GM19468 (cell line): ENCODE measurements around the gene ATP5MC2.
"Not testable (repeated sequence)": the region's sequence is repeated elsewhere in the genome, so short reads cannot be mapped to it uniquely, and the experiment has no call there.

ENCODE experiments used
- ATAC-seq: cut with Tn5 transposase; IDR thresholded peaks from one replicate; pipeline ENCODE4 v1.9.1; 2021; ENCODE audit warnings: mild to moderate bottlenecking, moderate library complexity, moderate number of reproducible peaks; ENCODE audit not compliant: unreplicated experiment; ENCODE audit errors: extremely low read depth

ATP5MC2 gene

GRCh38 chr12:53657041-53657440, 18.8 kb downstream of the ATP5MC2 start:
- ATAC-seq = no peak

- ATAC-seq = no peak
Observed at GRCh38 chr12:53653595-53653994, 22.3 kb downstream of the ATP5MC2 start.

DNA sequence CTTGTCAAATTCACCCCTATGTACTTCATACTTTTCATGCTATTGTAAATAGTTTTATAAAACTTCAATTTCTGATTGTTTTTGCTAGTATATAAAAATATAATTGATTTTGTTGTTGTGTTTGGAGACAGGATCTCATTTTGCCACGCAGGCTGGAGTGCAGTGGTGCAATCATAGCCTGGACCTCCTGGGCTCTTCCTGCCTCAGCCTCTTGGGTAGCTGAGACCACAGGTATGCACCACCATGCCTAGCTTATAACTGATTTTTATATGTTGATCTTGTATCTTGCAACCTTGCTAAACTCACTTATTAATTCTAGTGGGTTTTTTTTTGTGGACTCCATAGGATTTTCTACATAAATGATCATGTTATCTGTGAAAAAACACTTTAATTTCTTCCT, 23.5 kb downstream of the ATP5MC2 start:
- ATAC-seq = no peak

DNA sequence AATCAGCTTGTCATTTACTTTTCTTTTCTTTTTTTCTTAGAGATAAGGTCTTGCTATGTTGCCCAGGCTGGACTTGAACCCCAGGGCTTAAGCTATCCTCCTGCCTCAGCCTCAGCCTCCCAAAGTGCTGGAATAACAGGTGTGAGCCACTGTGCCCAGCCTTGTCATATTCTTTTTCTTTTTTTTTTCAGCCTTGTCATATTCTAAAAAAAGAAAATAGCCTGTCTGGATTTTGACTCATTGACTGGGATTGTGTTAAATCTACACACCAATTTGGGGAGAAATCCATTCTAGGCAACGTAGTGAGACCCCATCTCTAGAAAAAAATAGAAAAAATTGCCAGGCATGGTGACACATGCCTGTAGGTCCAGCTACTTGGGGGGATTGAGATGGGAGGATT, 24.1 kb downstream of the ATP5MC2 start:
- no peak for ATAC-seq

DNA sequence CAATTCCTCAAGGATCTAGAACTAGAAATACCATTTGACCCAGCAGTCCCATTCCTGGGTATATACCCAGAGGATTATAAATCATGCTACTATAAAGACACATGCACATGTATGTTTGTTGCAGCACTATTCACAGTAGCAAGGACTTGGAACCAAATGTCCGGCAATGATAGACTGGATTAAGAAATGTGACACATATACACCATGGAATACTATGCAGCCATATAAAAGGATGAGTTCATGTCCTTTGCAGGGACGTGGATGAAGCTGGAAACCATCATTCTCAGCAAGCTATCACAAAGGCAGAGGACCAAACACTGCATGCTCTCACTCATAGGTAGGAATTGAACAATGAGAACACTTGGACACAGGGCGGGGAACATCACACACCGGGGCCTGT, 29.6 kb downstream of the ATP5MC2 start:
- not testable (repeated sequence) for ATAC-seq

GRCh38 chr12:53645165-53645564, 30.7 kb downstream of the ATP5MC2 start:
- ATAC-seq = no peak

- no peak for ATAC-seq
Observed at GRCh38 chr12:53644133-53644532, 31.8 kb downstream of the ATP5MC2 start.

DNA sequence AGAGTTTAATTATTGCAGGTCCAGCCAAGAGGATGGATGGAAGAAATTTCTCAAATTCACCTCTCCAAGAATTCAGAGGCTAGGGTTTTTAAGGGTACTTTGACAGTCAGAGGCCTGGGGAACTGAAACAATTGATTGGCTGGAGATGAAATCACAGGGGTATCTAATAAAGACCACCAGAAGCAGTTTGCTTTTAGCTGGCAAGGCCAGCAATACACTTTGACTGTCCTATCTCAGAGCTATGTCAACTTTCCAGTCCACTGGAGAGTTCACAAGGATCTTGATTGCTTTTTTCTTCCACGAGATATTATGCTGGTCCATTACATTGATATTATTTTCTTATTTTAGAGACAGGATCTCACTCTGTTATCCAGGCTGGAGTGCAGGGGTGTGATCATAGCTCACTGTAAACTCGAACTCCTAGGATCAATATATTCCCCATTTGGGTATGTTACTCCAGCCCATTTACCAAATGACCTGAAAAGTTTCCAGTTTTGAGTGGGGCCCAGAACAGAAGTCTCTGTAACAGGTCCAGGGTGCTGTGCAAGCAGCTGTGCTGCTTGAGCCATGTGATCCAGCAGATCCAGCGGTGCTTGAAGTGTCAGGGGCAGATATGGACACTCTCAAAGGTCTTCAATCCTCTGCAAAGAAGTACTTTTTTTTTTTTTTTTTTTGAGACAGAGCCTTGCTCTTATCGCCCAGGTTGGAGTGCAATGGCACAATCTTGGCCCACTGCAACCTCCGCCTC, 32.5 kb downstream of the ATP5MC2 start:
- ATAC-seq = no peak

DNA sequence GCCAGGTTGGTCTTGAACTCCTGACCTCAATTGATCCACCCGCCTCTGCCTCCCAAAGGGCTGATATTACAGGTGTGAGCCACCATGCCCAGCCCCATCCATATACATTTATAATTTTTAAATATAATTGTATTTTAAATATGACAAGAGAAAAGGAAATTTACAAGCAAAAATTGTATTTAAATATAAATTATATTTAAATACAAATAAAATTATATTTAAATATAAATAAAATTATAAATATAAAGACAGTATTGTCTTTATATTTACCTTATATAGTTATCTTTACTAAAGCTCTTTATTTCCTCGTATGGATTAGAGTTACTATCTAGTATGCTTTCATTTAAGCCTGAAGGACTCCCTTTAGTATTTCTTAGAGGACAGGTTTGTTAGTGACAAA, 37.8 kb downstream of the ATP5MC2 start:
- no peak for ATAC-seq

GRCh38 chr12:53636641-53637040, 39.2 kb downstream of the ATP5MC2 start:
- no peak for ATAC-seq

- not testable (repeated sequence) for ATAC-seq
Observed at GRCh38 chr12:53635708-53636107, 40.2 kb downstream of the ATP5MC2 start.

GRCh38 chr12:53631721-53632120, 44.2 kb downstream of the ATP5MC2 start:
- no peak for ATAC-seq

GRCh38 chr12:53627919-53628318, 48.0 kb downstream of the ATP5MC2 start:
- ATAC-seq = no peak

- no peak for ATAC-seq
Observed at GRCh38 chr12:53626702-53627169, 49.1 kb downstream of the ATP5MC2 start.

GRCh38 chr12:53625946-53626701, 49.8 kb downstream of the ATP5MC2 start, which contains the start of gene ATF7:
ATF7 (minus strand) TSS chr12:53626382; CDS start chr12:53601000, 25,382 bp downstream.
- ATAC-seq = peak; percentile 94

GRCh38 chr12:53625373-53625945, 50.4 kb downstream of the ATP5MC2 start:
- no peak for ATAC-seq

DNA sequence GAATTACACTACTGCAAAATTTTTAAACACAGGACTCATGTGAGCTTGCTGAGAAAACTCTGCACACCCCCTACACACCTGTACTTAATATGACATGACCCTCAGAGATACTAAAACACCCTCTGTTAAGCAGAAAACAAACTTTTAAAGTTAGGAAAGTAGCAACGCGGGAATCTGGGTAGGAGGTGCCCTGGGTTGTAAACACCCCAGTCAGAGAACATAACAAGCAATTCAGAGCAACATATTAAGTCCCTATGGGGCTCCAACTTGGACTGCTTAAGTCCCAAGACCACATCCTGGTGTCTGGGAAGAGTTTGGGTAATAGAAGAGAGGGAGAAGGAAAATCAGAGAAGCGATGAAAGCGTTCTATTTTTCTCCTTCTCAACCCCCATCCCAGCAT, 50.9 kb downstream of the ATP5MC2 start:
- no peak for ATAC-seq

DNA sequence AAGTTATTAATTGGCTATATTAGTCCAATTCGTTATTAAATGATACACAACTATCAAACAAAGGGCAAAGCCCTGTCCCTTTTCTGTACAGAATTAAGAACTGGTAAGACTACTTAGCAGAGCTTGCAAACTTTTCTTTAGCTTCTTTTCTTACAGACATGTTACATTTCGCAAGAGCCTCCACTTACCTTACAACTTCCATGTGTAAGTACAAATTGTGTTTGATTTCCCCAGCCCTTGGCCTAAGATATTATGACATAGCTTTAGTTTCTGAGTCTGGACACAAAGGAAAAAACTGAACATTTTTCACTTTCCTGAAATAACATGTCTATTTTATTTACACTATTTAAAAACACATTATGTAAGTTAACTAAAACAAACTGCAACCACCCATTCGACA, 51.4 kb downstream of the ATP5MC2 start:
- no peak for ATAC-seq

GRCh38 chr12:53623548-53624385, 52.1 kb downstream of the ATP5MC2 start:
- no peak for ATAC-seq

GRCh38 chr12:53622724-53623123, 53.2 kb downstream of the ATP5MC2 start:
- no peak for ATAC-seq
